COLO668 (cell line): Measurements from ENCODE around the gene CDHR2.
A peak's percentile ranks its signal among the peaks of the same experiment; 100 is the strongest.
"Not testable (repeated sequence)": the region's sequence is repeated elsewhere in the genome, so short reads cannot be mapped to it uniquely, and the experiment has no call there.

Source experiments
- DNase-seq: peaks from one replicate; lab custom pipeline; 2025; ENCODE audit not compliant: unreplicated experiment; lab: John Stamatoyannopoulos, UW

The CDHR2 gene

DNA sequence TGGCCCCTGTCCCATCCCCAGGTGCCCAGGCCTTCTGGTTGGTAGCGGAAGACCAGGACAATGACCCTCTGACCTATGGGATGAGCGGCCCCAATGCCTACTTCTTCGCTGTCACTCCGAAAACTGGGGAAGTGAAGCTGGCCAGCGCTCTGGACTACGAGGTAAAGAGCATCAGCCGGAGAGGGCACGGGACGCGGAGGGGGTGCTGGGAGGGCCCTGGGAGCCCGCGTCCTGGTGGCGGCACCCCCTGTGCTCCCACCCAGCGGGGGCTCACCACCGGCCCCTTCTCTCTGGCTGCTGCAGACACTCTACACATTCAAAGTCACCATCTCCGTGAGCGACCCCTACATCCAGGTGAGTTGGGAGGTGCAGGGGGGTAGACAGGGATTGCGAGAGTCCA is 19.5 kb downstream of the CDHR2 start:
- DNase-seq: no peak

DNA sequence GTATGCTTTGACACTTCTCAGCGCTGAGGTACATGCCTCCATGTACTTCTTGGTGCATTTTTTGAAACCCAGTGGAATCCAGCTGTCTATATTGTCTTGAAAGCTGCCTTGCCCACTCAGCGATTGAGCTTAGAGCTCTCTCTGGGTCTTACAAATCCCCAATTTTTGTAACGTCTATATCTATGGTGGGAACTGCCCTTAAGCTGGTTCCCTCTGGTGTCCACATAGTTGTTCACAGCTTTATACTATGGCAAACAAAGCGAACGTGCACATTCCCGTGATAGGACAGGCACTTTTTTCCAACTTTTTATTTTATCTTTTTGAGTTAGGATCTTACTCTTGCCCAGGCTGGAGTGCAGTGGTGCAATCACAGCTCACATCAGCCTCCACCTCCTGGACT is 20.9 kb downstream of the CDHR2 start:
- no peak for DNase-seq

DNA sequence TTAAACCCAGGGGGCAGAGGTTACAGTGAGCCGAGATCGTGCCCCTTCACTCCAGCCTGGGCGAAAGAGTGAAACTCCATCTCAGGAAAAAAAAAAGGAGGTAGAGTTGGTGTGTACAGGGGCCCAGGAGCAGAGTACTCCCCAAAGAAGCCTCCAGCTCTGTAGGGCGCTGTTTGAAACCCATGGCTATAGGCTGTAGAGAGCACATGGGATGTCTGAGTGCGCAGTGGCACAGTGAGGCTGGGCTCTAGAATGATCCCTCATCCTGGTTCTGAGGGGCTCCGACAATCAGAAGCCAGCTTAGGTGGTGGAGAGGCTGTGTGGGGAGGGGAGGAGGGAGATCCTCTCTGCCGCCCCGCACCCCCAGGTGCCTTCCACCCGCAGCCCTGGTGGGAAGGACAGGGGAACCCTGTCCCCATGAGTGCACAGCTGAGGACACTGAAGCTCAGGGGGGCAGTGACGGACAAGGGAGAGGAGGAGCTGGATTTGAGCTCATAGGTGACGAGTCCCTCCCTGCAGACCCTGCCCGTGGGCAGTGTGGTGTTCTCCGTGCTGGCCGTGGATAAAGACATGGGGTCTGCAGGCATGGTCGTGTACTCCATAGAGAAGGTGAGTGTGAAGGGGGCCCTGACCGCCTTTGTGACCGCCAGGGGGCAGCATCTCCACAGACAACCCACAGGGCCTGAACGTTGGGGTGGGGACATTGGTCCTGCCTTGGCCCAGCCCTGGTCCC is 24.6 kb downstream of the CDHR2 start:
- DNase-seq: peak; percentile 65

DNA sequence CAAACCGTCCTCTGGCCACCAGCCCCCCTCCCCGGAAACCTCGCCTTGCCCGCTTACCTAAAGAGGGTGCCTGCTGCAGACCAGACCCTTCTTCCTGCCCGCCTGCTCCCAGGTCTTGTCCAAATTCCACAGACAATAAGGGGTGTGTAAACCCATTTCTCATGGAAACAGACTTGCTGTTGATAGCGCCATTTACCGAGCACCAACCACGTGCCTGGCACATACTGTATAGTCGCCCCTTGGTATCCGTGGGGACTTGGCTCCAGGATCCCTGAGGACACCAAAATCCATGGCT is 25.1 kb downstream of the CDHR2 start:
- DNase-seq: no peak

DNA sequence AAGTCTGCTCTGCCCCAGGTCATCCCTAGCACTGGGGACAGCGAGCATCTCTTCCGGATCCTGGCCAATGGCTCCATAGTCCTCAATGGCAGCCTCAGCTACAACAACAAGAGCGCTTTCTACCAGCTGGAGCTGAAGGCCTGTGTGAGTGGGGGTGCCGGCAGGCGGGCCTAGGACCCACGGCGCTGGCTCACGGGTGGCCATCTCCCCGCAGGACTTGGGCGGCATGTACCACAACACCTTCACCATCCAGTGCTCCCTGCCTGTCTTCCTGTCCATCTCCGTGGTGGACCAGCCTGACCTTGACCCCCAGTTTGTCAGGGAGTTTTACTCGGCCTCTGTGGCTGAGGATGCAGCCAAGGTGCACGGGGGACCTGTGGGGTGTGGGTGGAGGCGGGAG is 25.9 kb downstream of the CDHR2 start:
- DNase-seq: no peak

DNA sequence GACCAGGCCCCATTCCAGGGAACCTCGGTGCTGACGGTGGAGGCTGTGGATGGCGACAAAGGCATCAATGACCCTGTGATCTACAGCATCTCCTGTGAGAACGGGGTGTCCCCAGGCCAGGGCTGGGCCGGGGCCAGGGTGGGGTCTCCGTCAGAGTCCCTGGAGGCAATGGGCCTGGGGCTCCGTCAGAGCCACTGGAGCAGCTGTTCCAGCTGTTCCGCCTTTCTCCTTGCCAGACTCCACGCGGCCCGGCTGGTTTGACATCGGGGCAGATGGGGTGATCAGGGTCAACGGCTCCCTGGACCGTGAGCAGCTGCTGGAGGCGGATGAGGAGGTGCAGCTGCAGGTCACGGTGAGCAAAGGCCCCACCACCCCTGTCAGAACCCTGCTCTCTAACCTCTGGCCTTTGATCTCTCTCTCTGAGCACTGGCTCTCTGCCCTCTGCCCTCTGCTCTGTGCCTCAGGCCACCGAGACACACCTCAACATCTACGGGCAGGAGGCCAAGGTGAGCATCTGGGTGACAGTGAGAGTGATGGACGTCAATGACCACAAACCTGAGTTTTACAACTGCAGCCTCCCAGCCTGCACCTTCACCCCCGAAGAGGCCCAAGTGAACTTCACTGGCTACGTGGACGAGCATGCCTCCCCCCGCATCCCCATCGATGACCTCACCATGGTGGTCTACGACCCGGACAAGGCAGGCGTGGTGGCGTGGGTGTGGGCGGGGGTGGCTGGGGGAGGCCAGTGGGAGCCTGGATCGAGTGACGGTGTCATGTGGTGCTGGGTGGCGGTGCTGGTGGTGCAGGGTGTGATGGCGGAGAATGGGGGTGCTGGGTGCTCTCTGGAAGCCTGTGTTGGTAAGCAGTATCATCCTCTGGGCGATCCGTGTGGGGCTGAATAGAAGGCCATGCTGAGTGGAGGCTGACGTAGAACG is 26.6 kb downstream of the CDHR2 start:
- no peak for DNase-seq

DNA sequence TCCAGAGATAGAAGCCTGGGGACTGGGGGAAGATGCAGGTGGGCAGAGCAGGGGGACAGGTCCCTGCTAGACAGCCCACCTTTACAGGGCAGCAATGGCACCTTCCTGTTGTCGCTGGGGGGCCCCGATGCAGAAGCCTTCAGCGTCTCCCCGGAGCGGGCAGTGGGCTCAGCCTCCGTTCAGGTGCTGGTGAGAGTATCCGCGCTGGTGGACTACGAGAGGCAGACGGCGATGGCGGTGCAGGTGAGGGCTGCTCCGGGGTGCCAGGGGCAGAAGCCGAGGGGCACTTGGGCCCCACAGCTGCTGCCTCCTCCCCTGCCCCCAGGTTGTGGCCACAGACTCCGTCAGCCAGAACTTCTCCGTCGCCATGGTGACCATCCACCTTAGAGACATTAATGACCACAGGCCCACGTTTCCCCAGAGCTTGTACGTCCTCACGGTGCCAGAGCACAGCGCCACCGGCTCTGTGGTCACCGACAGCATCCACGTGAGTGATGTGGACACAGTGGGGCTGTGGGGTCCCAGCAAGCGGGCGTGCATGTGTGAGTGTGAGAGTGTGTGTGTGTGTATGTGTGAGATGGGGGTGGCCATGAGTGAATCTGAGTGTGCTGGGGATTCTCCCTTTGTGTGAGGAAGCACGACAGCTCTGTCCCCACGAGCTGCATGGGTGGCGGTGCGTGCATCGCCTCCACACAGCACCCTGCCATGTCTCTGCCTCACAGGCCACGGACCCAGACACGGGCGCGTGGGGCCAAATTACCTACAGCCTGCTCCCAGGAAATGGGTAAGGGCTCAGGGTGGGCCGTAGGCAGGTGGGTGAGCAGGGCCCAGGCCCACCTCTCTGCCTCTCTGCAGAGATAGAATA is 28.4 kb downstream of the CDHR2 start:
- DNase-seq: no peak

DNA sequence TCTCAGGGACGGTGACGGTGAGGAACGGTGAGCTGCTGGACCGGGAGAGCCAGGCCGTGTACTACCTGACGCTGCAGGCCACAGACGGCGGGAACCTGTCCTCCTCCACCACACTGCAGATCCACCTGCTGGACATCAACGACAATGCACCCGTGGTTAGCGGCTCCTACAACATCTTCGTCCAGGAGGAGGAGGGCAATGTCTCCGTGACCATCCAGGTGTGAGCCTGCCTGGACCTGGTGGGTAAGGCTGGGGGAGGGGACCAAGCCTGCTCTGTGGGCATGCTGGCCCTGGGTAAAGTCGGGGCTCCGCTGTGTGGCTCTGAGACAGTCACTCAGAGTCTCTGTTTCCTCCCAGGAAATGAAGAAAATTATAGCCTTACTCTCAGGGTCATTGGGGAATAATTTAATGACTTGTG is 29.3 kb downstream of the CDHR2 start:
- DNase-seq: peak; percentile 73

DNA sequence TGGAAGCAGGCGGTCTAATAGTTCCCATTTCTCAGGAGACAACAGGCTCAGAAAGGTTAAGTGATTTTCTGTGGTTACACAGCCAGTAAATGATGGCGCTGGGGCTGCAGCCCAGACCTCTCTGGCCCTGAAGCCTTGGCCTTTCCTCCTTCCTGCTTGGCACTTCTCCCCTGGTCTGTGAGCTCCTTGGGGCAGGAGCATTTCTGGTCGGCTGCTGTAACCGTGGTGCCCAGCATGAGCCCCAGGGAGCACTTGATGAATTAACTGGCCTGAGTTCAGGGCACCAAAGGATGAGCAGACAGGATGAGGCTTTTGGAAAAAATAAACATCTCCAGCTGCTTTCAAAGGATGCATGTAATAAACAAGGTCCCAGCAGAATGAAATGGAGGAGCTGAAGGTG is 30.2 kb downstream of the CDHR2 start:
- DNase-seq: no peak

DNA sequence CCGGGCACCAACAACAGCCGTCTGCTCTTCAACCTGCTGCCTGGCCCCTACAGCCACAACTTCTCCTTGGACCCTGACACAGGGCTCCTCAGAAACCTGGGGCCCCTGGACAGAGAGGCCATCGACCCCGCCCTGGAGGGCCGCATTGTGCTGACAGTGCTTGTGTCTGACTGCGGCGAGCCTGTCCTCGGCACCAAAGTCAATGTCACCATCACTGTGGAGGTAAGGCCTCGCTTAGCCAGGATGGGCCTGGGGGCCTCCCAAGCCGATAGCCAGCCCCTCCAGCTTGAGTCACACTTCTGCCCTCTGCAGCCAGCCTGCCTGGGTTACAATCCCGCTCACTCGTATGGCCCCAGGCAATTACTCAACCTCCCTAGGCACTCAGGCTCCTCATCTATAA is 32.2 kb downstream of the CDHR2 start:
- DNase-seq: no peak

DNA sequence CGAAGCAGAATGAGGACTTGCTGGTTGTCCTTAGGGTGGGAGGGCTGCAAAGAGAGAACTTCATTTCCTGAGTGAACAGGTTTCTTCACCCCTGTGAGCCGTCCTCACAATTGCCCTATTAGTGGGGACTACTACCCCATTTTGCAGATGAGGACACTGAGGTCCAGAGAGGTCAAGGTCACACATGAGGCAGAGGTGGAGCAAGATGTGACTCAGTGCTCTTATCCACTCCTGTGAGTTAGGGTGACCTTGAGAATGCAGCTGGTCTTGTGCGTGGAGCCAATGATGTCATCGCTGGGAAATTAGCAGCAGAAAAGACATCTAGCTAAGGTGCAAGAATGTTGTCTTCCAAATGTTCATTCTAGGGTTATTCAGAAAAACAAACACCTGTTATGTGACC is 33.9 kb downstream of the CDHR2 start:
- DNase-seq: no peak

DNA sequence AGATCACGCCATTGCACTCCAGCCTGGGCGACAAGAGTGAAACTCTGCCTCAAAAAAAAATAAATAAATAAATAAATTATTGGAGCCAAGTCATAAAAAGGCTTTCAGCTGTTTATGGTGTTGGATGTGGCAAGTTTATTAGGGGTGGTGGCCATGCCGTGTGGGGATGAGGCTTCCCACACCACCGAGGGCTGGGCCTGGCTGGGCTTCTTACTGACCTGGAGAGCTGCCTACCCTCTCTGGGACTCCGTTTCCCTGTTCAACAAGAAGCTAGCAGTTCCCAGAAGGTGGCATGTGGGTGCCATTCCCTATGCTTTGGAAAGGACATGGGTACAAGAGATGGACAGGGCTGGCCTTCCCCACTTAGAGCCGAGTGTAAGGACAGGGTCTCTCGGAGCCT is 38.3 kb downstream of the CDHR2 start:
- DNase-seq: no peak

DNA sequence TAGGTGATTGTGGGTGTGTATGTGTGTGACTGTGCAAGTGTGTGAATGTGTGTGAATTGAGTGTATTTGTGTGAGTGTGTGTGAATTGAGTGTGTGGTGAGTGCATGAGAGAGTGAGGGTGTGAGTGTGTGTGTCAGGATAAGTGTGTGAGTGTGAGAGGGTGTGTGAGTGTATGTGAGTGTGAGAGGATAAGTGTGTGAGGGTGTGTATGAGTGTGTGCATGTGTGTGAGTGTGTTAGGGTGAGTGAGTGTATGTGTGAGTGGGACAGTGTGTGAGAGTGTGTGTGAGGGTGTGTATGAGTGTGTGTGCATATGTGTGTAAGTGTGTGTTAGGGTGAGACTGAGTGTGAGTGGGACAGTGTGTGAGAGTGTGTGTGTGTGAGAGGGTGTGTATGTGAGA is 39.2 kb downstream of the CDHR2 start:
- no peak for DNase-seq

DNA sequence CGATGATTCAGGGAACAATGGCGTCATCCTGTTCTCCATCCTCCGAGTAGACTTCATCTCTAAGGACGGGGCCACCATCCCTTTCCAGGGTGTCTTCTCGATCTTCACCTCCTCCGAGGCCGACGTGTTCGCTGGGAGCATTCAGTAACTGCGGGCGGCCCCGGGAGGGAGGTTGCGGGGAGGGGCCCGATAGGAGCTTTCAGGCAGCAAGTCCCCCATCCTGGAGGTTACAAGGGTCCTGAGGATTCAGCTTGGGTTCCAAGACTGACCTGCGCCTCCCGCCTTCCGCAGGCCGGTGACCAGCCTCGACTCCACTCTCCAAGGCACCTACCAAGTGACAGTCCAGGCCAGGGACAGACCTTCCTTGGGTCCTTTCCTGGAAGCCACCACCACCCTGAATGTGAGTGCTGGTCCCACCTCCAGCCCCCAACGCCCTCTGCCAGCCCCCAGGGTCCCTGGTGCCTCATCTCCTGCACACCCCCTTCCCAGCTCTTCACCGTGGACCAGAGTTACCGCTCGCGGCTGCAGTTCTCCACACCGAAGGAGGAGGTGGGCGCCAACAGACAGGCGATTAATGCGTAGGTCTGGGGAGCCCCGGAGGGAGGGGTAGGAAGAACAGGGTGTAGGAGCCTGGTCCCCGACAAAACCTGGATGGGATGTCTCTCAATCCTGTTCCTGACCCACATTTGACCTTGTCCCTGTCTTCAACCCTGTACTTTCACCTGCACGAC is 40.1 kb downstream of the CDHR2 start:
- DNase-seq: no peak

DNA sequence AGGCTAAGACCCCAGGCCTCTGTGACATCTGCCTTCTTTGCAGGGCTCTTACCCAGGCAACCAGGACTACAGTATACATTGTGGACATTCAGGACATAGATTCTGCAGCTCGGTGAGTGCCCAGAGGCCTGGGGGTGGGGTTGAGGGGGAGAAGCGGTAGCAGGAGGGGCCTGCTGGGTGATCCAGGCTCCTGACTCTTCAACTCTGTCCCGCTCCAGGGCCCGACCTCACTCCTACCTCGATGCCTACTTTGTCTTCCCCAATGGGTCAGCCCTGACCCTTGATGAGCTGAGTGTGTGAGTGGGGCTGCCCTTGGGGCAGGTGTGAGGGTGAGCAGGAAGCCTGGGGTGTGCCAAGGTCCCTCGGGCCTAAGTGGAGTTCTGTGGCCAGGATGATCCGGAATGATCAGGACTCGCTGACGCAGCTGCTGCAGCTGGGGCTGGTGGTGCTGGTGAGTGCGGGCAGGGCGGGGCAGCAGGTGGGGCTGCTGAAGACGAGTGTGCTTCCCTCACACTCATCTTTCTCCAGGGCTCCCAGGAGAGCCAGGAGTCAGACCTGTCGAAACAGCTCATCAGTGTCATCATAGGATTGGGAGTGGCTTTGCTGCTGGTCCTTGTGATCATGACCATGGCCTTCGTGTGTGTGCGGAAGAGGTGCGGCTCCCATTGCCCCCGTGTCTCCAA is 41.0 kb downstream of the CDHR2 start:
- DNase-seq: peak; percentile 86

DNA sequence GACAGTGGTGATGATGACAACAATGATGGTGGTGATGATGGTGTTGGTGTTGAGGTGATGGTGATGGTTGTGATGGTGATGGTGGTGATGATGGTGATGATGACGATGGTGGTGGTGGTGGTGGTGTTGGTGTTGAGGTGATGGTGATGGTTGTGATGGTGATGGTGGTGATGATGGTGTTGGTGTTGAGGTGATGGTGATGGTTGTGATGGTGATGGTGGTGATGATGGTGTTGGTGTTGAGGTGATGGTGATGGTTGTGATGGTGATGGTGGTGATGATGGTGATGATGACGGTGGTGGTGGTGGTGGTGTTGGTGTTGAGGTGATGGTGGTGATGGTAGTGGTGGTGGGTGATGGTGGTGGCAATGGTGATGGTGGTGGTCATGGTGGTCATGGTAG is 42.5 kb downstream of the CDHR2 start:
- not testable (repeated sequence) for DNase-seq

DNA sequence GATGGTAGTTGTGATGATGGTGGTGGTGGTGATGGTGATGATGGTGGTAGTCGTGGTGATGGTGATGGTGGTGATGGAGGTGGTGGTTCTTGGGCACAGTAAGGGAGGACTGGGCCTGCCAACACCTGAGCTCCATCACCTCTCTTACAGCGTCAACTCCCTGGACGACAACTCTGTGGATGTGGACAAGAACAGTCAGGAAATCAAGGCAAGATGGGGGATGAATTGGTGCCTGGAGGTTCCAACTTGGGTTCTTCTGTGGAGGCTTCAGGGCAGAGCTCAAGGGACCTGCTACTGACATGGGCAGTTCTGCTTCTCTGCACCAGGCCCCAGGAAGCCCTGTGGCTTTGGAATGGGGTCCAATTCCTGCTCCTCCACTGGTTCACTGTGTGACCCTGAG is 43.4 kb downstream of the CDHR2 start:
- no peak for DNase-seq

DNA sequence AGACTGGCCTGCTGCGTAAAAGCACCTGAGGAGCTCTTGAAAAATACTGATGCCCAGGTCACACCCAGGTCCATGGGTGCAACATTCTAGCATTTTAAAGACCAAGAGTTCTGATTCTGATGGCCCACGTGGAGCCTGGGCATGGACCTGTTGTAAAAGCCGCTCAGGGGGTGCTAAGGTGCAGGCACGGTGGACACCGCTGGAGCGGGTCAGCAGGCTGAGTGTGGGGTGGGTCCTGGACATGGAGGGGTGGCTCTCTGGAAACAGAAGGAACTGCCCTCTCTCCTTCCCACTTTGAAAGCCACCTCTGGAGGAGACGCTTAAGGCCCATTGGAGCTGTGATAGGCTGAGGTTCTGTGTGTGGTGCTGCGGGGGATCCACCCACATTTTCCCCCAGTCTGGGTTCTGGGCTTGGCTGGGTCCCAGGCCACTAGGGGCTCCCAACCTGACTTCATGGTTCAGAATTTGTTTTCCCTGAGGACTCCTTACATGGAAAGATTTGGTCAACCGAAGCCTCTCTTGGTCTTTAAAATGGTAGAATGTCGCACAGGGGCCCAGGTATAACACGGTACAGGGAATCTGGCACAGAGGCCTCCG is 44.2 kb downstream of the CDHR2 start:
- DNase-seq: no peak

DNA sequence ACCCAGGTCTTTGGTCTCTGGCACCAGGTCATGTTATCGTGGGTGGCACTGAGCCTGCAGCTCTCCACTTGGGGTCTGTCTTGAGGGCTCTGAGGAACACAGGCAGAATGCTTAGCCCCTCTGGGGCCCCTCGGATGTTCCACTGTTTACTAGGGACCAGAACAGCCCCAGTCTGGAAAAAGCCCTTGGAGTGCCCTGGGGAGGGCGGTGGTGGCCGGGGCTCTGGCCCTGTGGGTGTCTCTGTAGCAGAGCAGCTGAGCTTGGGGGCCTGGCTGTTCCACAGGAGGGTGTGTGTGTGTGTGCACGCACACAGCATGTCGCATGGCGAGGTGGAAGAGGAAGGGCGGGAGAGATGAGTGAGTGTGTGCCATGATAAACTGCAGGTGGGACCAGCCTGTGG is 45.4 kb downstream of the CDHR2 start:
- DNase-seq: no peak

DNA sequence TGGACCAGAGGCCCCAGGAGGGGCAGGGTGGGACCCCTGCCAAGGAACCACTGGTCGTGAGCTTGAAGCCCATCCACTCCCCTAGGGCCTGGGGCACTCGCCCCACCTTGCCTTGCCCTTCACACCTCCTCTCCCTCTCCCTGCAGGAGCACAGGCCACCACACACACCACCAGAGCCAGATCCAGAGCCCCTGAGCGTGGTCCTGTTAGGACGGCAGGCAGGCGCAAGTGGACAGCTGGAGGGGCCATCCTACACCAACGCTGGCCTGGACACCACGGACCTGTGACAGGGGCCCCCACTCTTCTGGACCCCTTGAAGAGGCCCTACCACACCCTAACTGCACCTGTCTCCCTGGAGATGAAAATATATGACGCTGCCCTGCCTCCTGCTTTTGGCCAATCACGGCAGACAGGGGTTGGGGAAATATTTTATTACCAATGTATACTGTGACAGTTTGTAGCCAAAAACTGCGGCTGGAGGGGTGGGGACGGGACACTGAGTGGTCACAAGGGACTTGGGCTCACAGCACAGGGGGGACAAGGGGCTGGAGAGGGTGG is 46.3 kb downstream of the CDHR2 start:
- DNase-seq: no peak
